ENCODE data around the gene OLA1.

The OLA1 gene

DNA sequence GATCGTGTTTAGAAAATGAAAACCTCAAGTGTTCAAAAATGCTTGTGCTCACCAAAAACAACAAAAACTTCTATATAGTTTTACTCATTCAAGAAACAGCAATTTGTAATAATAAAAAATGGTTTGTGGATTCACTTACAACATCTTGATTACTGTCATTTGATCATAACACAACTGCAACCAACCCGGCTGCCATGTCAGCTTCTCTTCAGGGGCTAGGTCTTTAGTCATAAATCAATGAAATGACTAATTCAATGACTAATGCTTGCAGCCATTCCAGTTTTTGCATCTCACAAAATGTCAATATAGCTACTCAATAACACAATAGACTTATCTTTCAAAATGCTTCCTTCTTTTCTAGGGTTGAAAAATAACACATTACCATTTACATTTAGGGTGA lies 128.0 kb downstream of the OLA1 start:
- DNase-seq (ENCODE audit: low spot score): peak; percentile 44

DNA sequence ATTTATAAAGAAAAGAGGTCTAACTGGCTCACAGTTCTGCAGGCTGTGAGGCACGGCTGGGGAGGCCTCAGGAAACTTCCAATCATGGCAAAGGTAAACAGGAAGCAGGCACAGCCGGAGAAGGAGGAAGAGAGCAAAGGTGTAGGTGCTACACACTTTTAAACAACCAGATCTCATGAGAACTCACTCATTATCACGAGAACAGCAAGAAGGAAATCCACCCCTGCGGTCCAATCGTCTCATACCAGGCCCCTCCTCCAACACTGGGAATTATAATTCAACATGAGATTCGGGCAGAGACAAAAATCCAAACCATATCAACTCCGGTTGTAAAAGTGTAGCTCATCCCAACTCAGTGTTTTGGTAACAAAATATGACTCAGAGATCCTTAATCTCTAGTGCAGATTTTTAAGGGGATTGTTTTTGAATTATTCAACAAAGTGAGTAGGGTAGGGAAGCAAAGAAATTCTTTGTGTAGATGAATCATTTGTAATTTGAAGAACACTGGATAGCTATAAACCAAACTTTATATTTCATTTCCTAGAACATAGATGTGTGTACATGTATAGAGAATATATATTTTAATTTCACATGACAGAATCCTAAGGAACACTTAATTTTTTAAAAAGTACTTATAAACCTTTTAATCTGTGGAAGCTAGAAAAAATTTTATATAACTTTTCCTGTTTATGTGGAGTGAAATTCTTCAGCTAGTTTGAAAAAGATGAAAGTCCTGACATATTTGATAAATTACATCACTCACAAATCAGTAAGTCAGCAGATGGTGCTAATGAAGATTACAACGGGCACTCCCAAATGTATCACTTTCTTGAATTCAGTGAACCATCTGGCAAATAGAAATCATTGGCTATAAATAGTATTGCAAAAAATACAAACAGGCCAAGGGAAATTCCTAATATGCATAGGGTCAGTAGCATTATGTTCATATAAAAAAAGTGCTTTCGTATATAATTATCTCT lies 130.1 kb downstream of the OLA1 start:
- peak; percentile 12 for DNase-seq (ENCODE audit: low spot score)

DNA sequence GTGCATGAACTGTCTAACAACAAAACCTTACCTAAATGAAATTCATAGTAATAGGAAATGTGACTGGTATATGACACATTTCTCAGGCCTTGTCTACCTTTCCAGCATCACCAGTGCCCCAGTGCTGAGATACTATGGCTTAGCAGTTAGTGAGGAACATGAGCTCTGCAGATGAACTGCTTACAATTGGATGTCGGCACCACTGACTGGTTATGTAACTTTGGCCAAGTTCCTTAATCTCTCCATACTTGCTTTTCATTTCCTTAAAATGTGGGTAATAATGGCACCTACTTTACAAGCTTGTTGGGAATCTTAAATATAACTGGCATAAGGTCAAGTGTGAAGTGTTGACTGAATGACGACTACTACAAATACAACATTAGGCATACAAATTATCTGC lies 136.3 kb downstream of the OLA1 start:
- DNase-seq (ENCODE audit: low spot score): no peak

DNA sequence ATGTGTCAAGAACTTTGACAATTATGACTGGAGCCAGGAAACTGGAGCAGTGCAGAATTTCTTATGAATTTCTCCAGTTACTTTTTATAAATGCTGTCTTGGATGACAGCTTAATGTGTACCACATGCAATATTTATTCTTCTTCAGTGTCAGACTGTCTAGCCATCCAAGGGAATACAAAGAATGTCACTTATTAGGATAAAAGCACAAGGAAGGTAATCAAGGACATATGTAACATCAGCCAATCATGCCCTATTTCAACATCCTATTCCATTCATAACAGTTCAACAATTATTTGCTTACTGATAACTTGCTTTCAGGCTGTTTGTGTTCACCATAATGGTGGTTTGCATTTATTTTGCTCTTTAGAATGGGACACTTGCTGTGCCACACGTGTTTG lies 139.8 kb downstream of the OLA1 start:
- no peak for DNase-seq (ENCODE audit: low spot score)

DNA sequence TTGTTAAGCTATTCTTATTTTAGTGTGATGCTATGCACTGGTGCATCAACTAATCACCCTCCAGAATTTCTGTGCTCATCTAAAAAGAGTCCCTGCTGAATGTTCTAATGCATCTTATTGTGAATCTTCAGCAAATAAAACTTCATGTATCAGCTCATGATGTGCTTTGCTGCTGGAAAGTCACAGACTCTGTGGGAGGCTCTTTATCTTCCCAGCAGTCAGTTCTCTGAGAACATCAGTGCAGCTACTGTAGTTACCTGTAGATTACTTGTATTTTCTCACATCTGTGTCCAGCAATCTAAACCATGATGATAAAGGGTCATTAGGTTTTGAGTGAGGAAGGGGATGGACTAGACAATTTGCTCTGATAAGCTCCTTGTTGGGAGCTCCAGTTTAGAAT lies 141.6 kb downstream of the OLA1 start:
- no peak for DNase-seq (ENCODE audit: low spot score)

DNA sequence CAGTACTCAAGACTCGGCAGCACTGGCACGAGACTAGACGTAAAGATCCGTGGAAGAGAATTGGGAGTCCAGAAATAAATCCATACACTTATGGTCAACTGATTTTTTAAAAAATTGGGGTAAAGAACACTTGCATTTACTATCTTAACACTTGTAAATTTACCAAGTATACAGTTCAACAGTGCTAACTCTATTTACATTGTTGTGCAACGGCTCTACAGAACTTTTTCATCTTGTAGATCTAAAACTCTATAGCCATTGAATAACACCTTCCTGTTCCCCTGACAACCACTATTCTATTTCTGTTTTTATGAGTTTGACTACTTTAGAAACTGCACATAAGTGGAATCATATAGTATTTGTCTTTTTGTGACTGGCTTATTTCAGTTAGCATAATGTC lies 153.8 kb downstream of the OLA1 start:
- no peak for DNase-seq (ENCODE audit: low spot score)

DNA sequence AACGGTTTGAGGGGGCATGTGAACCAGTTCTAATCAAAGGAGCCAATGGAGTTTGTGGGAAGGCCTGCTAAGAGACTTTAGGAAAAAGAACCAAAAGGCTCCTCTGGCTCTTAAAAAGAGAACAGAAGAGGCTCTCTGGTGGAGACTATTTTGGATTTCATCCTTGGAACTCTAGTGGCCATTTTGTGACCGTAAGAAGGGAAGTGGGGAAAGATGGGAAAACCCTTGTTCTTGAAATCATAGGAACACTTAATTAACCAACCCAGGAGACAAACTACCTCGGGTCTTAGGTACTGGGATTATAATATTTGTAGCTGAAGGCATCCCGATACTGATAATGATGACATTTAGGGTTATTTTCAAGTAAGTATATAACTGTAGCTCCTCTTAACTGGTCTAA lies 157.9 kb downstream of the OLA1 start:
- no peak for DNase-seq (ENCODE audit: low spot score)

DNA sequence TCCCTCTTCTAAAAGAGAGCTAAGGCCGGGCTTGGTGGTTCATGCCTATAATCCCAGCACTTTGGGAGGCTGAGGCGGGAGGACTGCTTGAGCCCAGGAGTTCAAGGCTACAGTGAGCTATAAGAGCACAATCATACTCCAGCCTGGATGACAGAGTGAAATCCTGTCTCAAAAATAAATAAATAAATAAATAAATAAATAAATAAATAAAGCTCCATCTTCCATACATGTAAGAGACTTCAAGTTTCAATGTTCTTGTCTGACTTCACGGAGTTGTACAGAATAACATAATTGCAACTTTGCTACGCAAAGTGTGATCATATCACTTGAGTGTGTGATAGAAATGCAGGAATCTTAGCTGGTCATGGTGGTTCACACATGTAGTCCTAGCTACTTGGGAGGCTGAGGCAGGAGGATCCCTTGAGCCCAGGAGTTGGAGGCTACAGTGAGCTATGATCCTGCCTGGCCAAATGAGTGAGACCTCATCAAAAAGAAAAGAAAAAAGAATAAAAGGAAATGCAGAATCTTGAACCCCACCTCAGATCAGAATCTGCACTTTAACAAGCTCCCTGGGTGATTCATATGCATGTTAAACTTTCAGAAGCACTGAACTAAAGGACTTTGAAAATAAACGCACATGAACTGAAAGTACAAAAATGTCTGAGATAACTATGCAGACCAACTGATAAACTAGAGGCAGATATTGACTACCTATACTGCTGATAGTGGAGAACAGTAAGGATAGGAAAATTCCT lies 159.4 kb downstream of the OLA1 start:
- no peak for DNase-seq (ENCODE audit: low spot score)

DNA sequence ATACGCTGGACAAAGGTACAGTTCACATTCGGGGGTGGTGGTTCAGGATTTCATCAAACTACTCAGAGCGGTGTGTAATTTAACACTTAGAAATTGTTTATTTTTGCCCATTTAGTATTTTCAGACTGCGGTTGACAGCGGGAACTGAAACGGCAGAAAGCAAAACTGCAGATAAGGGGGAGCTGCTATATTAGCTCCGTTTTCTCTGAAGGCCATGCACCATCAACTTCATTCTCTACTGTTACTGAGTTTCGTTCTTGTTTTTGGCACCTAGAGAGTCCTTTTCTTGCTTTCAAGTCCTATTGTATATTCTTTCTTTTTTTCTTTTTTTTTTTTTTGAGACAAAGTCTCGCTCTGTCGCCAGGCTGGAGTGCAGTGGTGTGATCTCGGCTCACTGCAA lies 161.6 kb downstream of the OLA1 start:
- DNase-seq (ENCODE audit: low spot score): no peak

DNA sequence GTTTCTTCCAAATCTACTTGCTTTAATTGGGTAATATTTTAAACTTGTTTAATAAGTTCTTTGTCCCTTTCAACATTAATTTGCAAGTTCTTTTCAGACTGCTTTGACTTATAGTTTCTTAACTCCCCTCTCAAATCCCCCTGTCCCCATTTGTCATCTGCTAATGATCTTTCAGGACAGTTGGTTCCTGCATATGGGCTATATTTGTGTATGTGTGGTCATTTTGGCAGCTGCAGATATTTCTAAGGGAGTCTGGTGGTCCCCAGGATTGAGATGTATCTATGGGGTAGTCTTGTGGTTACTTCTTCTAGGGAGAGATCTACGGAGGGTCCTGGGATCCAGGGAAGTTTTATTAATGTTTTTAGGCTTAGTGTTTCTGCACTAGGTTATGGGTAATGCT lies 162.6 kb downstream of the OLA1 start:
- no peak for DNase-seq (ENCODE audit: low spot score)

DNA sequence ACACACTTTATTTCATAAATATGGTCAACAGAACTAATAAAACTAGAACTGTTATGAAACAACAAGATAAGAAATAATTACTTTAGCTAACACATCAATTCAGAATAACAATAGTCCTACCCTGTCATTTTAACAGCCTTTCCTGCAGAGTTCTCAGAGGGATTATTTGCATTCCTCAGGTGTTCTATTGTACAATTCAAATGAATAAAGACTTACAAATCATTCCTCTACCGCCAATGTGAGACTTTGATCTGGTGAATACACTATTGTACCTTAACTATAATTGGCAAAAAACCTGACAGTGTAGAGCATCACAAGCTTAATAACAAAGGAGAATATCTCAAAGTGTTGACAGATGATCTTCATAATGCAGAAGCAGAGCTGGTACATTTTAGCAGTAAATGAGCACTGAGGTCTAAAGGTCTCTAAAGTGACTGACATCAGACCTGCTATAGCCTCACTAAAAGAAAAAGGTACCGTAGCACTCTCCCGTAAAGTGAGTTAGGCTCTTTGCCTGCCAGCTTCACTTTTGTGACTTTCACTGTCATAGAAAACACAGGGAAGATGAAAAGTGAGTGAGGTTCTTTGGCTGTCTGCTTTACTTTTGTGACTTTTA lies 164.4 kb downstream of the OLA1 start:
- DNase-seq (ENCODE audit: low spot score): no peak

DNA sequence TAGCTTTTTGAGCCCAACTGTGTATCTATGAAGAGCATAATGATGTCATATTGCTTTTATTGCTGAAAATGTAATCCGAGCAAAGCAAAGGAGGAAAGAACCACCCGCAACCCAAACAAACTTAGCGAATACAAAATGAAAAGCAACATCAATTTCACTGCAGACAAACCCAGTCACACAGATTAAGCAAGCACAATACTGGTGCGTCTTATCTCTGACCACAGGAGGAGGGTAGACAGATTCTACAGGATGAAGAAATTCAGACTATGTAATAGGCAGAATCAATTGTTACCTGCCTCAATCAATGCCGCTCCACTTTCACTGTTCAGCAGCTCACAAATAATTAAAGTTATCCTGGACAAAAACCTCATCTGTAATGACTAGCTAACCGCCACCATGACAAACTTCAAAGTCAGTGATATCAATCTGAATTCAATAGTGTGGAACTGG lies 167.6 kb downstream of the OLA1 start:
- DNase-seq (ENCODE audit: low spot score): no peak

DNA sequence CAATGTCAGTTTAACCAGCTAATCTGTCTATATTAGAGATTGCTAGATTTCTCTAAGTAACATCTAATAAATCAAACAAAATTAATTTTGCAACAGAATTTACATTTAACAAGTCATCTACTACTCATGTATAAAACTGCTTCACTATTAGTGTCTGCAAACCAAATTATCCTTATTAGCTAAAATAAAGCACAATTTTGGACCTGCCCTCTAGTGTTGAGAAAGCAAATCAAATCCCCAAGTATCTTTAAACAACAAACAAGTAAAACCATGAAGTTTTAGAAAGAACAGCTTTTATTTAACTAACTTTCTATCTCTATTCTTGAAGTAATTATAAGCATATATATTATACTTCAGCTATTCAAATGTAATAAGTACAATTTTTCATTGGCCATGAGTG lies 170.1 kb downstream of the OLA1 start:
- DNase-seq (ENCODE audit: low spot score): no peak

DNA sequence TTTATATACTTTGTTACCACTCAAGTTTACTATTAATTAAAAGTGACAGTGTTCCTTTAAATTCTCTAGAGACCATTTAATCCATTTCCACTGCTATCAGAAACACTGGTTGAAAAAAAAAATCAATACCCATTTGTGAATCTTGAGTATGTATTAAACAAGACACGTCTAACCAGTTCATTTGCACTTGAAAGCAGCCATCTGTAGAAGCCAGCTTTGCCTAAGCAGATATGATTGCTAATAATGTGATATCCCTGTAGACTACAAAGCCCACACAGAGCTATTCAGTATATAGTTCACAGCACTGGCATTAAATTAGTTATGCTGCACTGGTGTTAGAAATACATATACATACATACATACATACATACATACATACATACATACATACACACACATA lies 171.4 kb downstream of the OLA1 start:
- no peak for DNase-seq (ENCODE audit: low spot score)

DNA sequence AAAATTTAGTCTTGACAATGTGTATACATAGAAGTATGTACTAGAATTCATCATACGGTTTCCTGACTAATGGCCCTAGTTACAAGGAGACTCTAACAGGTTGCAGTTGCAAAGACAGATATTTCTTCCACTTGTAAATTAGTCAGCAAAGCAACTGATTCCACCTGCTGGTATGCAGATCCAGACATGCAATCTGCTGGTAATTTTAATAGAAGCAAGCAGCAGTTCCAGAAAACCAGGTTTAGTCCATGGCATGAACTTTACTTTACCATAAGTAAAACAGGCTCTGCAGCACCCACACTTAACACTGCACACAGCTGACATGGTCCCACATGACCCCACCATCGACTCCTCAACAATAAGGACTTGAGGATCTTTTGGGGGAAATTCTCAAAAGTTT lies 172.3 kb downstream of the OLA1 start:
- no peak for DNase-seq (ENCODE audit: low spot score)

DNA sequence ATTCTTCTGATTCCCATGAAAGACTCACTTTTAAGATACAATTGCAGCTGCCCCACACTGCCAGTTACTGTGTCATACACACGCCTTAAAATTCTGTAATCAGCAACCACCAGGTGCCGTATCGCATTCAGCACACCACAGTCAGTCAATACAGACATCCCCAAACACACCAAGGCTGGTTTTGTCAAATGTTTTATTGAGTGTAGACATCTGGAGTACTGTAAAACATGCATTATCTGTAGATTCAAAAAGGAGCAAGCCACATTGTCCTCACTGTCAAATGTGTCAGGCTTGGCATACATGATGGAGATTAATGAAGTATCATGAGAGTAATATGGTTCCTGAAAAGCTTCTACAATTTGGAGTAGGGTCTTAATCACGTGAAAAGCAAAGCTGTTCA lies 173.5 kb downstream of the OLA1 start:
- no peak for DNase-seq (ENCODE audit: low spot score)

DNA sequence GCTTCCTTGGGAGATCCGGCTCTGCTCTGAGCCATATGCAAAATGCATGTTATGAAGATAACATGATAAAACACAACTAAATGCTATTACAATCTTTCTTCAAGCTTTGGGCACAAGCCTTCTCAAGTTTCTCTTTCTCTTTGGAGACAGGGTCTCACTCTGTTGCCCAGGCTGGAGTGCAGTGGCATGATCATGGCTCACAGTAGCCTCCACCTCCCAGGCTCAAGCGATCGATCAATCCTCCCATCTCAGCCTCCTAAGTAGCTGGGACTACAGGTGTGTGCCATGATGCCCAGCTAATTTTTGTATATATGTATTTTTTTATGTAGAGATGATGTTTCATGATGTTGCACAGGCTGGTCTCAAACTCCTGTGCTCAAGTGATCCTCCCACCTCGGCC lies 175.5 kb downstream of the OLA1 start:
- no peak for DNase-seq (ENCODE audit: low spot score)

DNA sequence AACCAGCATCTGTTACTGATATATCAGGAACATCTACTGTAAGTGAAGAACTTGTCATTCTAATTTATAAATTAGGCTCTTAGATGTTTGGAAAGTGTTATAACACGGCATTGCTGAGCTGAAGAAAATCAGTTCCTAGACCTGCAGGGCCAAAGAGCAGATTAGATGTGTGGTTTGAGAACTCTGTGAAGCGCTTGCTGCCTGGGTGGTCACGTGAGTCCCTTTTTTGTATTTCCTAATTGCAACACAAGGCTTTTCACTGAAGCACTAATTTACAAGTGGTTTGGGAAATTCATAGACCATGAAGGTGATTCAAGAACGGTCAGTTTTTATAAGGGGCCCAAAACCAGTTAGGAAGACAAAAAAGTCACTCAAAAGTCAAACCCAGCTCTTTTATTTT lies 176.3 kb downstream of the OLA1 start:
- no peak for DNase-seq (ENCODE audit: low spot score)

DNA sequence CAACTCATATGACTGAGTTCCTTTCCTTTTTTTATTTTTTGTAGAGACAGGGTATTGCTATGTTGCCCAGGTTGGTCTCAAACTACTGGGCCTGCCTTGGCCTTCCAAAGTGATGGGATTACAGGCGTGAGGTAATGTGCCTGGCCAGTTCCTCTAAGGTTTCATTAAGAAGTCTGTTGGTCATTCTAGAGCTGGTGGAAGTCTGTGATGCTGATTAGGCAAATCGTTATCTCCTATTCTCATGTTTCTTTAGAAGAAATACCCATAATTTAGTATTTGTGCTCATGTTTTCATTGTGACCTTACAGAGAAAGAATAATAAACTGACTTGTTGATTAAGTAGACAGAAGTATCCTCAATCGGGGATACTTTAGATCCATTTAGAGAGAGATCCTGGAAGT lies 177.0 kb downstream of the OLA1 start:
- no peak for DNase-seq (ENCODE audit: low spot score)

DNA sequence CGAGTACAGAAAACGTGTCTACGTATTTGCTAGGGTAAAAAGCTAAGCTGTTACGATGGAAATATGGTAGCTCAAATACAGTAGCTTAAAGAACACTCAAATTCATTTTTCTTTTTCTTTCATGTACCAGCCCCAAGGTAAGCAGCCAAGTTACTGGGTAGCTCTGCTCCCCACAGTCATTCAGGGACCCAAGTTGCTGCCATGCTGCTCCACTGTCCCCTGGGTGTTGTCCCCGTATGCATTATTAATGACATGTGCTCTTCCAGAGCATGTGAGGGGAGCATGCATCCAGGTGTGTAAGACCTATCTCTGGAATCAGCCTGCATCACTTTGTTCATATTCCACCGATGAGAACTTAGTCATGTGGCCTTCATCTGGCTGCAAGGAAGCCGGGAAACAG lies 178.1 kb downstream of the OLA1 start:
- no peak for DNase-seq (ENCODE audit: low spot score)

DNA sequence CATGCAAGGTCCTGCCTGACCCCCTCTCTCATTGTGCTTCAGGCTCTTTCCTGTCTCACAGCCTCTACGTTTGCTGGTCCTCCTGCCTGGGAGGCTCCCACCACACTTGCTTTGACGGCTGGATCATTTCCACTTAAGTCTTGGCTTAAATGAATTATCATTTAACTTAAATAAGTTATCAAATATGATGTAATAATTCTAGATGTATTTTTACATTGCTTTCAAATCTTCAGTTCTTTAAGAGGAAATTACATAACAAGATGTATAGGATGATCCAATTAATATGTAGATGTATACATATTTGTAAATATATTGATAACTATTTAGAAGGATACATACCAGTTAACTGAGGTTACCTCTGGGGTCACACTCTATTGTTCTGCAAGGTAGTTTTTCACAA lies 180.5 kb downstream of the OLA1 start:
- no peak for DNase-seq (ENCODE audit: low spot score)

DNA sequence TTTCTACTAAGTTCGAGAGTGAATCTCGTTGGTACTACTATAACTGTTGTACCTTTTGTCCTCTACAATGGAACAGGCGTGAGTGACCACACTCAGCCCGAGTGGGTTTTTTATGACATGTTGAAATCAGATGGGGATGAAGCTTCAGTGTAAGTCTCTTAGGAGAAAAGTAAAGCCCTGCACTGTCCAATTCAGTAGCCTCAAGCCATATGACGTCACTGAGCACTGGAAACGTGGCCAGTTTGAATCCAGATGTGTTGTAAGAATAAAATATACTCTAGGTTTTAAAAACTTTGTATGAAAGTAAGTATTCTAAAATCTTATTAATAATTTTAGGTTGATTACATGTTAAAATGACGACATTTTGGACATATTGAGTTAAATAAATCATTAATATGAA lies 181.5 kb downstream of the OLA1 start:
- no peak for DNase-seq (ENCODE audit: low spot score)
